Activated naive CD8-positive, alpha-beta T cell treated with anti-CD3 and anti-CD28 coated beads, Interleukin-2, amount 50 U/mL, for 24 hours (primary cell): ENCODE measurements around the gene AGPAT3.

Source experiments
- ATAC-seq: fragments of 150-1000 bp; cut with Tn5 transposase; one replicate; pipeline ENCODE4 v1.10.0; 2021
- DNase-seq: peaks from one replicate; pipeline ENCODE4 v3.0.0; 2021
- H3K27ac Mint-ChIP-seq: one replicate; pipeline ENCODE4 v1.8.0; 2021; ENCODE audit warnings: mild to moderate bottlenecking, mixed read lengths
- H3K27me3 Mint-ChIP-seq: one replicate; pipeline ENCODE4 v1.8.0; 2021; ENCODE audit warnings: mixed read lengths
- H3K36me3 Mint-ChIP-seq: one replicate; pipeline ENCODE4 v1.8.0; 2021; ENCODE audit warnings: low read depth, mixed read lengths
- H3K4me1 Mint-ChIP-seq: one replicate; pipeline ENCODE4 v1.8.0; 2021; ENCODE audit warnings: mixed read lengths
- H3K4me3 Mint-ChIP-seq: one replicate; pipeline ENCODE4 v1.8.0; 2021; ENCODE audit warnings: mild to moderate bottlenecking, moderate library complexity, mixed read lengths
- H3K9me3 Mint-ChIP-seq: one replicate; pipeline ENCODE4 v1.8.0; 2021; ENCODE audit warnings: mixed read lengths

The AGPAT3 gene

DNA sequence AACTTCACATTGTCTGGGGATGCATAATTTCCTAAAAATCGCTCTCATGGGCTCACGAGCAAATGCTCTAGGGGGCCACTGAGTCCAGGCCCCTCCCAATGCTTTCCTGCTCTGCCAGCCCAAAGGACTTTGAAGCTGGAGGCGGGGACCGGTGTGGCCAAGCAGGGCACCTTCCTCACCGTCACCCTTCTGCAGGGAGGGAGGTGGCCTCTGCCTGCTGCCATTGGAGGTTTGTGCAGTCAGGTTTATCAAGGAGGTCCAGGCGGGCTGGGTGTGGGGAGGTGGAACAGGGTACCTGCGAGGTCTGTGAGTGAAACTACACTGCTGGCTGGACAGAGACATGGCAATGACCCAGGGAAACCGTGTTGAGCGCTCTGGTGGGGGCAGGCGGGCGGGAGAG is 89.0 kb downstream of the AGPAT3 start:
- Mint-ChIP-seq H3K4me1 (peaks cover 23% of the 10 kb centered on the region), H3K27me3 (no peaks in the 10 kb centered on the region), H3K9me3 (peaks cover 8% of the 10 kb centered on the region), H3K27ac (no peak overlapping the region), H3K36me3 (peaks cover 16% of the 10 kb centered on the region), H3K4me3 (no peak overlapping the region)
- no peak for DNase-seq
- no peak for ATAC-seq

GRCh38 chr21:43954896-43955295 is 89.9 kb downstream of the AGPAT3 start:
- ATAC-seq (no peak), DNase-seq (no peak)
- H3K27ac Mint-ChIP-seq: no peak overlapping the region
- H3K9me3 Mint-ChIP-seq: peaks cover 1% of the 10 kb centered on the region
- no peak overlapping the region for H3K4me3 Mint-ChIP-seq
- H3K36me3 Mint-ChIP-seq: peaks cover 8% of the 10 kb centered on the region
- H3K27me3 Mint-ChIP-seq: no peaks in the 10 kb centered on the region
- peaks cover 16% of the 10 kb centered on the region for H3K4me1 Mint-ChIP-seq

DNA sequence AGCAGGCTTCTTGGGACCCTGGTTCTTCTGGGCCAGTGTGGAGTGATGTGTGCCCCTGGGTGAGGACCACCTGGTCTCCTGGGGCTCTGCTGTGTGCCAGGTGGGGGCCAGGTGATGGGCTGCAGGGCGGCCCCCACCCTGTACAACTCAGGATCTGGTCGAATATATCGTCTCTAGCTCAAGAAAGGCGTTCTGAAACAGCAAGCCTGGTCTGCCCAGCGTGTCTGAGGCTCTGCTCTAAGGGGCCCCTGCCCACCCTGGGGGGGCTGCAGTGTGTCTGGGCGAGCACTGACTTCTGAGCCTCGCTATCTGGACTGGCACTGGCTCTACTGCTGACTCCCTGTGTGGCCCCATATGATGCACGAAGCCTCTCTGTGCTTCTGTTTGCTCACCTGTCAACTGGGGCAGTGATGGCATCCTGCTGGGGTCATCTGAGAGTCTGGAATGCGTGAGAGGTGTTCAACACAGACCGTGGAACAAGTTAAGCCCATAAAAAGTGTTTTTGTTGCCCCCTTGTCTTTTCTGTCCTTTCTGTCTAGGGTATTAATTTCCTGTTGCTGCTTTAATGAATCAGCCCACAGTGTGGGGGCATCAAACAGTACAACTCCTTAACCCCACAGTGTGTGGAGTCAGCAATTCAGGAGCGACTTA is 91.1 kb downstream of the AGPAT3 start:
- DNase-seq: no peak
- peaks cover 24% of the 10 kb centered on the region for H3K4me1 Mint-ChIP-seq
- ATAC-seq: no peak
- H3K36me3 Mint-ChIP-seq: peaks cover 14% of the 10 kb centered on the region
- H3K27ac Mint-ChIP-seq: no peak overlapping the region
- peaks cover 6% of the 10 kb centered on the region for H3K9me3 Mint-ChIP-seq
- no peak overlapping the region for H3K4me3 Mint-ChIP-seq
- no peaks in the 10 kb centered on the region for H3K27me3 Mint-ChIP-seq

DNA sequence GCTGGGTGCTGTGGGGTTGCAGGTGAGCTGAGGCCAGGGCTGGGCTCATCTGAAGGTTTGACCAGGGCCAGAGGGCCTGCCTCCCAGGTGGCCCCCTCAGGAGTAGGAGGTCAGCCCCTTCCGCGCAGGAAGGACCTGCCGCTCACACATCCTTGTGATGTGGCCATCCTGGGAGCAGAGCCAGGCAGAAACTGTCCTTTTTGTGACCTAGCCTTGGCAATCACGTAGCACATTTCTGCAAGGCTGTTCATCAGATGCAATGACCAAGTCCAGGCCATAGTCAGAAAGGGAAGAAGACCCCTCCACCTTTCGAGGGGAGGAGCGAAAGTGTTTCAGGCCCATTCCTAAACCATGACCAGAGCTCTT is 91.6 kb downstream of the AGPAT3 start:
- Mint-ChIP-seq H3K4me1 (peaks cover 29% of the 10 kb centered on the region), H3K27ac (no peak overlapping the region), H3K36me3 (peaks cover 18% of the 10 kb centered on the region), H3K4me3 (no peak overlapping the region), H3K27me3 (no peaks in the 10 kb centered on the region), H3K9me3 (peaks cover 7% of the 10 kb centered on the region)
- ATAC-seq: no peak
- DNase-seq: no peak

DNA sequence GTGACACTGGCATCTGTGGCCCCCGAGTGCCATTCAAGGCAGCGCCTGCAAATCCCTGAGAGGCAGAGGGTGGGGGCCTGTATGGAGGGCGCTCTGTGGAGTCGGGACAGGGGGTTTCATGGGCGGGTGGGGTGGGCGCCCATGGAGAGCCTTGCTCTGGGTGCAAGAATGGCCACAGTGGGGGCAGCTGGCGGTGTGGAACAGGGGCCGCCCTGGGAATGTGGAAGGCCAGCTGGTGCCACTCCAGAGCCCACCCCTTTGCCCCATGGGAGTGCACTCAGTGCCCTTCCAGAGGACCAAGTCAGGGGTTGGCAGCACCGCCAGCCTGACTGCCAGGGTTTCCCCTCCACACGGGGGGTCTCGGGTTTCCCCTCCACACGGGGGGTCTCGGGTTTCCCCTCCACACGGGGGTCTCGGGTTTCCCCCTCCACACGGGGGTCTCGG is 92.1 kb downstream of the AGPAT3 start:
- H3K4me1 Mint-ChIP-seq: peaks cover 33% of the 10 kb centered on the region
- peaks cover 18% of the 10 kb centered on the region for H3K36me3 Mint-ChIP-seq
- no peak overlapping the region for H3K27ac Mint-ChIP-seq

DNA sequence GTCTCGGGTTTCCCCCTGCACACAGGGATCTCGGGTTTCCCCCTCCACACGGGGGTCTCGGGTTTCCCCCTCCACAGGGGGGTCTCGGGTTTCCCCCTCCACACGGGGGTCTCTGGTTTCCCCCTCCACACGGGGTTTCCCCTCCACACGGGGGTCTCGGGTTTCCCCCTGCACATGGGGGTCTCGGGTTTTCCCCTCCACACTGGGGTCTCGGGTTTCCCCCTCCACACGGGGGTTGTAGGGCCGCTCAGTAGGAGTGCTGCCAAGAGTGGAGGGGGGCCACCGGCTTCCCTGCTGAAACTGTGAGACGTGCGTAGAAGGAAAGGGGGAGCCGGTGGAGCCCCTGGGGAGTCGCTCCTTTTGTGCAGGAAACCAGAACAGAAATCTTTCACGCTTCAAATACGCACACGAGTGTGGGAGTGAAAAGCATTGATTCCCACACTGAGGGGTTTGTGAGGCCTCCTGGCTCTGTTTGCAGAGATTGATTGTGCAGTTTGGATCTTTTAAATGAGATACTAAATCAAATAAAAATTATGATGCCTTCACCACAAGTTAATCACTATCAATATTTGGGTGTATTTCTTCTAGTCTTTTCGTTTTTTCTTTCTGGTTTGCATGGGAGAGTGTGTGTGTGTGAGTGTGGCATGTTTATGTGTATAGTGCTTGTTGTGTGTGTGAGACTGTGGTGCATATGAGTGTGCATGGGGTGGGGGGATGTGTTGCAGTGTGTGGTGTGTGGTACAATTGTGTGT is 92.8 kb downstream of the AGPAT3 start:
- H3K4me1 Mint-ChIP-seq: peaks cover 34% of the 10 kb centered on the region
- H3K9me3 Mint-ChIP-seq: peaks cover 7% of the 10 kb centered on the region
- H3K27me3 Mint-ChIP-seq: no peaks in the 10 kb centered on the region
- H3K27ac Mint-ChIP-seq: no peak overlapping the region
- DNase-seq (no peak), ATAC-seq (no peak)
- no peak overlapping the region for H3K4me3 Mint-ChIP-seq
- peaks cover 23% of the 10 kb centered on the region for H3K36me3 Mint-ChIP-seq

More for the DNA sequence above, 92.1 kb downstream of the AGPAT3 start:
- Mint-ChIP-seq H3K4me3 (no peak overlapping the region), H3K9me3 (peaks cover 7% of the 10 kb centered on the region), H3K27me3 (no peaks in the 10 kb centered on the region)
- ATAC-seq: no peak
- no peak for DNase-seq

GRCh38 chr21:43958364-43959158 is 93.5 kb downstream of the AGPAT3 start:
- no peak overlapping the region for H3K4me3 Mint-ChIP-seq
- H3K9me3 Mint-ChIP-seq: peaks cover 7% of the 10 kb centered on the region
- H3K4me1 Mint-ChIP-seq: peaks cover 38% of the 10 kb centered on the region
- no peaks in the 10 kb centered on the region for H3K27me3 Mint-ChIP-seq
- H3K36me3 Mint-ChIP-seq: peaks cover 28% of the 10 kb centered on the region
- H3K27ac Mint-ChIP-seq: no peak overlapping the region
- ATAC-seq (no peak), DNase-seq (no peak)

- no peak overlapping the region for H3K4me3 Mint-ChIP-seq
- H3K9me3 Mint-ChIP-seq: peaks cover 7% of the 10 kb centered on the region
- ATAC-seq (no peak), DNase-seq (no peak)
- H3K36me3 Mint-ChIP-seq: peaks cover 30% of the 10 kb centered on the region
- H3K27ac Mint-ChIP-seq: peak overlapping the region; percentile 93
- peaks cover 38% of the 10 kb centered on the region for H3K4me1 Mint-ChIP-seq
- H3K27me3 Mint-ChIP-seq: no peaks in the 10 kb centered on the region
Measured at GRCh38 chr21:43959231-43960116, 94.5 kb downstream of the AGPAT3 start.

- ATAC-seq (peak; percentile 80), DNase-seq (no peak)
- Mint-ChIP-seq H3K36me3 (peaks cover 30% of the 10 kb centered on the region), H3K27ac (peak overlapping the region; percentile 93), H3K4me1 (peaks cover 35% of the 10 kb centered on the region), H3K9me3 (peaks cover 7% of the 10 kb centered on the region), H3K27me3 (no peaks in the 10 kb centered on the region), H3K4me3 (peak overlapping the region; percentile 22)
Measured at GRCh38 chr21:43961382-43961909, 96.4 kb downstream of the AGPAT3 start.

GRCh38 chr21:43965911-43966585 is 101.0 kb downstream of the AGPAT3 start:
- DNase-seq (no peak), ATAC-seq (no peak)
- peaks cover 26% of the 10 kb centered on the region for H3K36me3 Mint-ChIP-seq
- peaks cover 16% of the 10 kb centered on the region for H3K4me1 Mint-ChIP-seq
- no peaks in the 10 kb centered on the region for H3K27me3 Mint-ChIP-seq
- H3K9me3 Mint-ChIP-seq: peaks cover 2% of the 10 kb centered on the region
- no peak overlapping the region for H3K4me3 Mint-ChIP-seq
- H3K27ac Mint-ChIP-seq: no peak overlapping the region

GRCh38 chr21:43966946-43967512 is 102.0 kb downstream of the AGPAT3 start:
- Mint-ChIP-seq H3K27me3 (no peaks in the 10 kb centered on the region), H3K27ac (peak overlapping the region; percentile 74), H3K9me3 (no peaks in the 10 kb centered on the region), H3K4me1 (peaks cover 6% of the 10 kb centered on the region), H3K36me3 (peaks cover 24% of the 10 kb centered on the region), H3K4me3 (no peak overlapping the region)
- DNase-seq (no peak), ATAC-seq (no peak)

- Mint-ChIP-seq H3K4me3 (no peak overlapping the region), H3K9me3 (no peaks in the 10 kb centered on the region), H3K36me3 (peaks cover 16% of the 10 kb centered on the region), H3K27ac (no peak overlapping the region), H3K27me3 (no peaks in the 10 kb centered on the region), H3K4me1 (peaks cover 2% of the 10 kb centered on the region)
- DNase-seq (no peak), ATAC-seq (no peak)
Measured at GRCh38 chr21:43967981-43968380, 103.0 kb downstream of the AGPAT3 start.

GRCh38 chr21:43968410-43969114 is 103.5 kb downstream of the AGPAT3 start:
- Mint-ChIP-seq H3K4me1 (no peaks in the 10 kb centered on the region), H3K9me3 (no peaks in the 10 kb centered on the region), H3K27me3 (no peaks in the 10 kb centered on the region), H3K4me3 (no peak overlapping the region), H3K27ac (no peak overlapping the region), H3K36me3 (peaks cover 14% of the 10 kb centered on the region)
- DNase-seq (no peak), ATAC-seq (no peak)
